NCI-H1694 (cell line): ENCODE results near the gene ZNF98.

Source experiments
- DNase-seq: peaks from one replicate; lab custom pipeline; 2025; lab: John Stamatoyannopoulos, UW

Gene ZNF98

DNA sequence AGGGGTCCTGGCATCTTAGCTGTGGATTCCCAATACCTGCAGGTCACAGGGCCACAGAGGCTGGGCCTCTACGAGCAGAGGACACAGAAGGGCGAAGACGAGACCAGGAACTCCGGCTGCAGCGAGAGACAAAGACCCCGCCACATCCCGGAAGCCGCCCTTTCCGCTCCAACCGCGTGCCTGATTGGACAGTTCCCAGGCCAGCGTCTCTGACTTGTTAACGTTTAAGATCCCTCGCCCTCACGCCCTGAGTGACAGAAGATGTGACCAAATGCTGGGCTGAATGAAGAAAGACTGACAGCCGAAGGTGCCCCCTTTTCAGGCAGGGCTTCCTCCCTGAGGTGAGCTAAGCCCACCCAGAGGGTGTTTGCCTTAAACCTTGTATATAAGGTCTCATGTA lies at the start of gene ZNF98:
Gene ZNF98, minus strand, starts transcription at position 136 of the 400 bp plus-strand sequence. Its CDS starts 122 bp downstream, at position 14.
- no peak for DNase-seq

GRCh38 chr19:22446605-22447004 lies 24.5 kb upstream of the ZNF98 start:
- no peak for DNase-seq

- DNase-seq = no peak
These were observed 15.9 kb upstream of the ZNF98 start for GRCh38 chr19:22438011-22438410.

- DNase-seq = no peak
These were observed 6.1 kb upstream of the ZNF98 start for GRCh38 chr19:22427960-22428913.

DNA sequence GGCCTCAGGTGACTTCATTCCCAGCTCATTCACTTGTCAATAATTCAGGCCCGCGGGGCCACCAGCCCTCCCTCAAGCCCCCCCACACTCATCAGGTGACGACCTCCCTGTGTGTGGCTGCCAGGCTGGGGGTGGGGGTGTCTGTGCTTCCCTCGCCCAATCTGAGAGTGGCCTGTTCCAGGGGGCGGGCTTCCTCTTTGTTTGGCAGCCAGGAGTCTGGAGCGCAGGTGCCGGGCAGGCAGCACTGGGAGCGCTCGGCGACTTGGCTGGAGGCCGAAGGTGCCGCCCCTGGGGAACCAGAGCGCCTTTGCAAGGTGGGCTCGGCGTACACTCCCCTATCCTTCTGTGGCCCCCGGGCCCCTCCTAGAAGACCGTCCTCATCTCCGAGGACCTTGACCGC lies 5.4 kb upstream of the ZNF98 start:
- DNase-seq = no peak

DNA sequence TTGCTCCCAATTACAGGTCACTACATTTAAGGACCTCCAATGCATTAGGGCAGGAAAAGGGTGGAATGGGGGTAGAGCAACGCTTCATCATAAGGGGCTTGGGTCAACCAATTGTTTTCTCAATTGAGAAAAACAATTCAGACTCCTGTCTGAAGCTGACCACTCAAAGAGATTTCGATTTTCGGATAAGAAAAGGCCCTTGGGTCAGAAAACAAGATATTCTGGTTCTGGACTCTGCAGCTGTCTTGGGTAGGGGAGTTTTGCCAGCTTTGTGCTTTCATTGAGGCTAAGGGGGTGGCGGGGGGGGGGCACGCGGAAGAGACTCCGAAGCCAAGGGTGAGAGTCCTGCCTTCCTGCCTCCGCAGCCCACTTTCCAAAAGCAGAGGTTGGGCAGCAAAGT lies 4.8 kb upstream of the ZNF98 start:
- DNase-seq = no peak

DNA sequence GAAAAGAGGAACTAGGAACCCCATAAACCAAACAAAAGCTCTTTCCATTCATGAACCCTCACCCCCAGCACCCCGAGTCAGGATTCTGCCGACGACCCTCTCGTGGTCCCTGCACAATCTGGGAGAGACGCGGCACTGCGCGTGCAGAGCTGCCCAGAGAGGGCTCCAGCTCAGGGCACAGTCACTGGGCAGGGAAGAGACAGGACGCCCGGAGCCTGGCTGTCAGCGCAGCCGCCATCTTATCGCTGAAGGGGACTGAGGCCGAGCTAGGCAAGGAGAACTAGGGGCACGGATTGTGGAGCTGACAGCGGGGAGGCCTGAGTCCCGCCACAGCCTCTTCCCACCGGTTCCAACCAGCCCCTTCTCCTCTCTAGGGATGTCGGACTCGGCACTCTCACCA lies 349 bp downstream of the ZNF98 start:
- no peak for DNase-seq

GRCh38 chr19:22354665-22355064 lies 67.5 kb downstream of the ZNF98 start:
- no peak for DNase-seq
